HepG2 (cell line): ENCODE results near the gene MAML1. TPM values are rescaled to one million over a fixed set of nuclear protein-coding genes. Genes with fewer than 3 reads are reported as not detected.

Experiments used
- ATF5 ChIP-seq: sonication (generic); formaldehyde crosslinking; IDR thresholded peaks from 2 replicates; pipeline ENCODE4 v1.4.0; 2020; ENCODE audit warnings: mild to moderate bottlenecking, low read depth, missing genetic modification reagents
- CBX5 ChIP-seq: sonication (generic); formaldehyde crosslinking; IDR thresholded peaks from 2 replicates; pipeline ENCODE4 v1.4.0; 2020; ENCODE audit warnings: missing genetic modification reagents, borderline replicate concordance
- CC2D1A ChIP-seq: sonication (generic); formaldehyde crosslinking; IDR thresholded peaks from 2 replicates; pipeline ENCODE4 v1.8.1; 2023; ENCODE audit warnings: mild to moderate bottlenecking, missing genetic modification reagents
- EHMT2 ChIP-seq: fragments of 200-600 bp; sonication (generic); IDR thresholded peaks from 2 replicates; pipeline ENCODE4 v1.7.0; 2017; ENCODE audit warnings: antibody characterized with exemption, low read depth, low read length, borderline replicate concordance
- ESRRA ChIP-seq: sonication (generic); formaldehyde crosslinking; IDR thresholded peaks from 2 replicates; pipeline ENCODE4 v1.5.1; 2020; ENCODE audit warnings: mild to moderate bottlenecking, low read depth, missing genetic modification reagents
- GZF1 ChIP-seq: sonication (generic); formaldehyde crosslinking; IDR thresholded peaks from 2 replicates; pipeline ENCODE4 v1.5.1; 2020; ENCODE audit warnings: mild to moderate bottlenecking, missing genetic modification reagents
- MEF2D ChIP-seq: sonication (generic); formaldehyde crosslinking; IDR thresholded peaks from 2 replicates; pipeline ENCODE4 v1.5.1; 2020; ENCODE audit warnings: mild to moderate bottlenecking, missing genetic modification reagents
- RNF2 ChIP-seq: fragments of 450-650 bp; conservative IDR thresholded peaks from 2 replicates; pipeline ENCODE4 v1.6.1; 2016; ENCODE audit warnings: low read depth
- SIX1 ChIP-seq: sonication (generic); formaldehyde crosslinking; IDR thresholded peaks from 2 replicates; pipeline ENCODE4 v1.4.0; 2020; ENCODE audit warnings: missing genetic modification reagents, borderline replicate concordance
- SMC3 ChIP-seq: IDR thresholded peaks from 2 replicates; pipeline ENCODE4 v1.6.1; 2011; ENCODE audit warnings: low read length, improper control_type of control experiment
- SNRNP70 ChIP-seq: fragments of 200-400 bp; formaldehyde crosslinking; IDR thresholded peaks from 2 replicates; pipeline ENCODE4 v1.6.1; 2017; ENCODE audit warnings: mild to moderate bottlenecking, low read depth, low read length, moderate library complexity
- SOX5 ChIP-seq: IDR thresholded peaks from 2 replicates; pipeline ENCODE4 v1.6.1; 2016; ENCODE audit warnings: borderline replicate concordance
- SP1 ChIP-seq, 2 experiments: fragments of 450-650 bp in 1 of 2; sonication (generic) in 1 of 2; formaldehyde crosslinking in 1 of 2; IDR thresholded peaks; 2 replicates each; pipeline versions ENCODE4 v1.4.0 to v1.6.1; 2016 to 2020; ENCODE audit warnings: missing genetic modification reagents in 1 of 2
- TARDBP ChIP-seq: sonication (generic); formaldehyde crosslinking; IDR thresholded peaks from 2 replicates; pipeline ENCODE4 v1.8.0; 2022; ENCODE audit warnings: mild to moderate bottlenecking, missing genetic modification reagents
- TSC22D2 ChIP-seq: sonication (generic); formaldehyde crosslinking; IDR thresholded peaks from 2 replicates; pipeline ENCODE4 v1.5.1; 2020; ENCODE audit warnings: missing genetic modification reagents, mild to moderate bottlenecking, borderline replicate concordance
- ZNF17 ChIP-seq: sonication (generic); formaldehyde crosslinking; IDR thresholded peaks from 2 replicates; pipeline ENCODE4 v1.5.0; 2020; ENCODE audit warnings: mild to moderate bottlenecking, missing genetic modification reagents
- ZNF230 ChIP-seq: sonication (generic); formaldehyde crosslinking; IDR thresholded peaks from 2 replicates; pipeline ENCODE4 v1.4.0; 2020; ENCODE audit warnings: mild to moderate bottlenecking, missing genetic modification reagents
- ZNF251 ChIP-seq: sonication (generic); formaldehyde crosslinking; IDR thresholded peaks from 2 replicates; pipeline ENCODE4 v1.9.0; 2021; ENCODE audit warnings: mild to moderate bottlenecking, missing genetic modification reagents
- ZNF619 ChIP-seq: sonication (generic); formaldehyde crosslinking; IDR thresholded peaks from 2 replicates; pipeline ENCODE4 v1.4.0; 2020; ENCODE audit warnings: mild to moderate bottlenecking, missing genetic modification reagents
- ZNF674 ChIP-seq: sonication (generic); formaldehyde crosslinking; IDR thresholded peaks from 2 replicates; pipeline ENCODE4 v1.5.0; 2020; ENCODE audit warnings: low read depth, mild to moderate bottlenecking, missing genetic modification reagents
- ZNF704 ChIP-seq: sonication (generic); formaldehyde crosslinking; IDR thresholded peaks from 2 replicates; pipeline ENCODE4 v1.8.1; 2023; ENCODE audit warnings: mild to moderate bottlenecking, inconsistent platforms, moderate library complexity, missing genetic modification reagents, borderline replicate concordance
- ZNF737 ChIP-seq: sonication (generic); formaldehyde crosslinking; IDR thresholded peaks from 2 replicates; pipeline ENCODE4 v1.5.0; 2020; ENCODE audit warnings: missing genetic modification reagents, mild to moderate bottlenecking, borderline replicate concordance
- ZNF781 ChIP-seq: sonication (generic); formaldehyde crosslinking; IDR thresholded peaks from 2 replicates; pipeline ENCODE4 v1.5.1; 2020; ENCODE audit warnings: borderline replicate concordance, mild to moderate bottlenecking, missing genetic modification reagents; ENCODE audit errors: not compliant biosample characterization
- polyA plus RNA-seq, 8 experiments: library from polyadenylated mRNA; depleted of rRNA in 3 of 8; stranded (reverse) in 7 of 8; unstranded in 1 of 8; fragments of >200 nt; fragmentation: Illumina TruSeq in 4 of 8; extraction: Trizol in 4 of 8; gene quantifications; 2 replicates each; pipeline versions ENCODE4 v1.2.1 to v1.2.3, GENCODE V29; 2011 to 2016; ENCODE audit warnings: low read depth in 4 of 8, missing spikeins in 1 of 8, mixed read lengths in 1 of 8; ENCODE audit not compliant: insufficient read depth in 1 of 8
- total RNA-seq, 5 experiments: library from RNA; depleted of rRNA; stranded (reverse); fragments of >200 nt; fragmentation: Illumina TruSeq; extraction: Trizol; gene quantifications; 2 replicates each; pipeline ENCODE4 v1.2.3, GENCODE V29; 2016; ENCODE audit warnings: low read depth in 1 of 5
- TF ChIP-seq, protein P1 (sequence below): IDR thresholded peaks from 2 replicates; pipeline ENCODE4 v1.6.1; 2016; ENCODE audit warnings: missing compliant biosample characterization, missing genetic modification reagents, borderline replicate concordance
- TF ChIP-seq, protein P2 (sequence below): sonication (generic); formaldehyde crosslinking; IDR thresholded peaks from 2 replicates; pipeline ENCODE4 v1.5.1; 2020; ENCODE audit warnings: mild to moderate bottlenecking, missing genetic modification reagents

The MAML1 gene
- total and polyA plus RNA-seq, 2 of the 13 experiments (the other 11 are each of a cell fraction or from before 2014, with no cell fraction given): 10.0 to 10.8 TPM

DNA sequence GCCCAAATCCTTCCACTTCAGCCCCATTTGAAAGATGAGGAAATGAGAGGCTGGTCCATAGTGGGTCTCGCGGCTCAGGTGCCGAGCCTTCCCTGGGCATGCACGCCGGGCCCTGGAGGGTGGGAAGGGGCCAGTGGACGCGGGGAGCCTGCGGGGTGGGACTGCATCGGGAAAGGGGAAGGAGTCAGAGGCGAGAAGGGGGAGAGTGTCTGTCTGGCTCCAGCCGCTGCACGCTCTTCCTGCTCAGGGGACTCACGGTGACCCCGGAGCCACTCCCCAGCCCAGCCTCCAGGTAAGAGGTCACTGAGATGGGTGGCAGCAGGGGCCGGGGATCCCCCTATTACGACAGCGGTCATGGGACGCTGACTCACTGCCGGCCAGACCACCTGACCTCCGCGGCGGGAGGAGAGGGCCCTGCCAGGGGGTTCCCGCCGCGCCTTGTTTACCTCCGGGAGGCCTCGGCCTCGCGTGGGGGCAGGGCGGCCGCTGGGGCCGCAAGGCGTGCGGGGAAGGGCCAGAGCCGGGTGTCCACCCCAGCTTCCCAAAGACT is 86.2 kb downstream of the MAML1 start (continued):
- TF ChIP-seq, protein P1, sequence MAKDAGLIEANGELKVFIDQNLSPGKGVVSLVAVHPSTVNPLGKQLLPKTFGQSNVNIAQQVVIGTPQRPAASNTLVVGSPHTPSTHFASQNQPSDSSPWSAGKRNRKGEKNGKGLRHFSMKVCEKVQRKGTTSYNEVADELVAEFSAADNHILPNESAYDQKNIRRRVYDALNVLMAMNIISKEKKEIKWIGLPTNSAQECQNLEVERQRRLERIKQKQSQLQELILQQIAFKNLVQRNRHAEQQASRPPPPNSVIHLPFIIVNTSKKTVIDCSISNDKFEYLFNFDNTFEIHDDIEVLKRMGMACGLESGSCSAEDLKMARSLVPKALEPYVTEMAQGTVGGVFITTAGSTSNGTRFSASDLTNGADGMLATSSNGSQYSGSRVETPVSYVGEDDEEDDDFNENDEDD (CRISPR knock-in tag): peak; percentile 82
- peak; percentile 32; the same call in 1 of the 2 replicates for TF ChIP-seq GZF1 (CRISPR knock-in tag)
- TF ChIP-seq TARDBP (CRISPR knock-in tag): peak; percentile 84
- no peak for TF ChIP-seq ZNF674 (CRISPR knock-in tag)
- no peak; the same call in 1 of the 2 replicates for TF ChIP-seq ZNF737
- no peak for TF ChIP-seq RNF2
- TF ChIP-seq ATF5 (CRISPR knock-in tag): peak; percentile 49; the same call in 1 of the 2 replicates
- TF ChIP-seq SIX1 (CRISPR knock-in tag): no peak
- TF ChIP-seq EHMT2: no peak
- no peak; the same call in 1 of the 2 replicates for TF ChIP-seq ZNF251 (CRISPR knock-in tag)
- TF ChIP-seq ZNF17 (CRISPR knock-in tag): no peak
- no peak for TF ChIP-seq TSC22D2 (CRISPR knock-in tag)
- no peak for TF ChIP-seq ZNF619 (CRISPR knock-in tag)
- TF ChIP-seq CC2D1A (CRISPR knock-in tag): no peak
- TF ChIP-seq ZNF704 (CRISPR knock-in tag): no peak
- TF ChIP-seq, protein P2, sequence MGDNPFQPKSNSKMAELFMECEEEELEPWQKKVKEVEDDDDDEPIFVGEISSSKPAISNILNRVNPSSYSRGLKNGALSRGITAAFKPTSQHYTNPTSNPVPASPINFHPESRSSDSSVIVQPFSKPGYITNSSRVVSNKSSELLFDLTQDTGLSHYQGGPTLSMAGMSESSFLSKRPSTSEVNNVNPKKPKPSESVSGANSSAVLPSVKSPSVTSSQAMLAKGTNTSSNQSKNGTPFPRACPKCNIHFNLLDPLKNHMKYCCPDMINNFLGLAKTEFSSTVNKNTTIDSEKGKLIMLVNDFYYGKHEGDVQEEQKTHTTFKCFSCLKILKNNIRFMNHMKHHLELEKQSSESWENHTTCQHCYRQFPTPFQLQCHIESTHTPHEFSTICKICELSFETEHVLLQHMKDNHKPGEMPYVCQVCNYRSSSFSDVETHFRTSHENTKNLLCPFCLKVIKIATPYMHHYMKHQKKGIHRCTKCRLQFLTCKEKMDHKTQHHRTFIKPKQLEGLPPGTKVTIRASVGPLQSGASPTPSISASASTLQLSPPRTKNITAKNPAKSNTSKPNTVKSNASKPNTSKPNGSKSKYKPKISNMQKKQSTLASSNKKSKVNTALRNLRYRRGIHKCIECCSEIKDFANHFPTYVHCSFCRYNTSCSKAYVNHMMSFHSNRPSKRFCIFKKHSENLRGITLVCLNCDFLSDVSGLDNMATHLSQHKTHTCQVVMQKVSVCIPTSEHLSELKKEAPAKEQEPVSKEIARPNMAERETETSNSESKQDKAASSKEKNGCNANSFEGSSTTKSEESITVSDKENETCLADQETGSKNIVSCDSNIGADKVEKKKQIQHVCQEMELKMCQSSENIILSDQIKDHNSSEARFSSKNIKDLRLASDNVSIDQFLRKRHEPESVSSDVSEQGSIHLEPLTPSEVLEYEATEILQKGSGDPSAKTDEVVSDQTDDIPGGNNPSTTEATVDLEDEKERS (CRISPR knock-in tag): 0 out of 2 replicates have a peak, but pooled peaks have one; percentile 56
- no peak for TF ChIP-seq SMC3
- TF ChIP-seq MEF2D (CRISPR knock-in tag): no peak; the same call in 1 of the 2 replicates
- TF ChIP-seq CBX5 (CRISPR knock-in tag): no peak; the same call in 1 of the 2 replicates
- peak; percentile 44; the same call in 1 of the 2 replicates for TF ChIP-seq ESRRA (CRISPR knock-in tag)
- TF ChIP-seq SOX5: peak; percentile 72; the same call in 1 of the 2 replicates
- no peak for TF ChIP-seq SP1 (IDR thresholded peaks at IDR 0.05)
- TF ChIP-seq SP1 (CRISPR knock-in tag; IDR thresholded peaks at IDR 0.05): peak; percentile 77
- 0 out of 2 replicates have a peak, but pooled peaks have one; percentile 29 for TF ChIP-seq ZNF230 (CRISPR knock-in tag)
- peak; percentile 35 for TF ChIP-seq ZNF781
- TF ChIP-seq SNRNP70: no peak
